Measurements from ENCODE around the gene HINT2.

- TF ChIP-seq CTCF (IDR thresholded peaks at IDR 0.05) (no peak), POLR2A (IDR thresholded peaks at IDR 0.05) (no peak)
Observed at GRCh38 chr9:35793461-35793860, 21.4 kb downstream of the HINT2 start.

Data from body of pancreas (tissue), 4 donors.